ENCODE results near the gene PLCL2. TPM values are rescaled to one million over a fixed set of nuclear protein-coding genes. Genes with fewer than 3 reads are reported as not detected.

PLCL2 gene
- polyA plus RNA-seq, 1 experiment = 0.94 TPM

- no peak overlapping the region for H3K4me3 ChIP-seq (ENCODE audit: low read depth, low read length)
- POLR2A ChIA-PET = no interaction called here
- no peak for DNase-seq (ENCODE audit: low read depth, low spot score)
- no peaks in the 10 kb centered on the region for H3K9me3 ChIP-seq (ENCODE audit: control insufficient read depth, insufficient read depth, low read length)
- no peak overlapping the region for H3K27ac ChIP-seq (ENCODE audit: low read depth, low read length)
- TF ChIP-seq, protein P1, sequence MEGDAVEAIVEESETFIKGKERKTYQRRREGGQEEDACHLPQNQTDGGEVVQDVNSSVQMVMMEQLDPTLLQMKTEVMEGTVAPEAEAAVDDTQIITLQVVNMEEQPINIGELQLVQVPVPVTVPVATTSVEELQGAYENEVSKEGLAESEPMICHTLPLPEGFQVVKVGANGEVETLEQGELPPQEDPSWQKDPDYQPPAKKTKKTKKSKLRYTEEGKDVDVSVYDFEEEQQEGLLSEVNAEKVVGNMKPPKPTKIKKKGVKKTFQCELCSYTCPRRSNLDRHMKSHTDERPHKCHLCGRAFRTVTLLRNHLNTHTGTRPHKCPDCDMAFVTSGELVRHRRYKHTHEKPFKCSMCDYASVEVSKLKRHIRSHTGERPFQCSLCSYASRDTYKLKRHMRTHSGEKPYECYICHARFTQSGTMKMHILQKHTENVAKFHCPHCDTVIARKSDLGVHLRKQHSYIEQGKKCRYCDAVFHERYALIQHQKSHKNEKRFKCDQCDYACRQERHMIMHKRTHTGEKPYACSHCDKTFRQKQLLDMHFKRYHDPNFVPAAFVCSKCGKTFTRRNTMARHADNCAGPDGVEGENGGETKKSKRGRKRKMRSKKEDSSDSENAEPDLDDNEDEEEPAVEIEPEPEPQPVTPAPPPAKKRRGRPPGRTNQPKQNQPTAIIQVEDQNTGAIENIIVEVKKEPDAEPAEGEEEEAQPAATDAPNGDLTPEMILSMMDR (IDR thresholded peaks at IDR 0.05; ENCODE audit: low read depth, low read length) = no peak
- CTCF ChIA-PET = no interaction called here
- H3K27me3 ChIP-seq (ENCODE audit: control insufficient read depth, insufficient read depth, low read length) = no peaks in the 10 kb centered on the region
Measured at GRCh38 chr3:17089314-17089700, 204.6 kb downstream of the PLCL2 start.

DNA sequence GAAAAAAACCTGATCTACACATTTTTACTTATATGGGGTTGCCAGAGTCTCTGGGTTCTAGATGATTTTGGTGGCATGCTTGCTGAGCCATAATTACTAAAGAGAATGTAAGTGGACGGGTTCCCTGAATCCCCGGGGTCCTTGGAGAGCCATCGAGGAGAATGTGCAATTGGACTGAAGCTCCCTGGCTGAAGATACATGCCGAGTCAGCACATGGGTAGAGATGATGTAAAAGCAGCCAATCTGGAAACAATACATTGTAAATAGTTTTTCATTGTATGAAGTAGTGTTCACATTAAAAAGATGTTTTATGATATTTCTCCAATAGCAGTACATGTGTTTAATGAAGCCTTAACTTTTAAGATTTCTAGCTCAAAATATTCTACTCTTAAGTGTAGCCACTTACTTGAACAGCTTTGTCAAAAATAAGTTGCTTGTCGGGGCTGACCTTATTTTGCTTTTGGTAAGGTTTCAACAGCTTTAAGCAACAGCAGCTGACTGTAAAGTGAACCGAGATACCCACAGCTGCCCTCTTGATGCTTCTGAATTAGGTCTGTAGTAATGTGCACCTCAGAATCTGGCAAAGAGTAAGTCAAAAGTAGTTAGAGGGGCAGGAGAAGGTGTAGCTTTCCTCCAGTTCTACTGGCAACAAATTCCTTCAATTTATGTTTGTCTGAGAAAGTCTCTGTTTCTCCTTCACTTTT, 205.7 kb downstream of the PLCL2 start:
- ChIA-PET CTCF (no interaction called here), POLR2A (no interaction called here)
- Histone ChIP-seq H3K27me3 (ENCODE audit: control insufficient read depth, insufficient read depth, low read length) (no peaks in the 10 kb centered on the region), H3K4me3 (ENCODE audit: low read depth, low read length) (no peak overlapping the region), H3K9me3 (ENCODE audit: control insufficient read depth, insufficient read depth, low read length) (no peaks in the 10 kb centered on the region), H3K27ac (ENCODE audit: low read depth, low read length) (no peak overlapping the region)
- TF ChIP-seq, protein P1 (IDR thresholded peaks at IDR 0.05; ENCODE audit: low read depth, low read length) = no peak
- no peak for DNase-seq (ENCODE audit: low read depth, low spot score)

DNA sequence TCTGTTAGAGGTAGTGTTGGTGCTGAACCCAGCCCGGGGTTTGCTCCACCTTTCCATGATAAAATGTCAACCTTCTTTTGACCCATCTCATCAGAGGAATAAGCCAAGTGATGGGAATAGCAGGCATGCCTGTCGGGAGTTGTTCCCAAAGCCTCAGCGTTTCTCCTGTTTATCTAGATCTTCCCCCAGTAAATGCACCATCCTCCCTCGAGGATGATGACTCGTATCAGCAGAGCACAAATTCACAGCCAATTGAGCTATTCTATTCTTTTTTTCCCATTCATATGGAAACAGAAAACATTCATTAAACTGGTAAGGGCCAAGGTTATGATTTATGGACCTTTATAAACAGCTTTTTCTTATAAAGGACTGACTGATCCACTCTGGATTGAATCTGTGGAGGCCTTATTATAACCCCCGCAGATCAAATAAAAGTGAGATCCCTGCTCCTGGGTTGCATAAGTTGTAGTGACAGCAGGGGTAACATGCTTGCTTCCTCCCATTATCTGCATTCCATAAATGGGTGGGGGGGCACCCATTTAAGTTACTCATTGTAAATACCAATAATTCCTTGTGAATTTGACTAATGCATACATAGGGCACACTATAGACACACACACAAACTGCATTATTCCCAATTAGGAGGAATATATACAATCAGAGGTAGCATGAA, 207.3 kb downstream of the PLCL2 start:
- no peaks in the 10 kb centered on the region for H3K27me3 ChIP-seq (ENCODE audit: control insufficient read depth, insufficient read depth, low read length)
- H3K27ac ChIP-seq (ENCODE audit: low read depth, low read length) = no peak overlapping the region
- ChIA-PET CTCF (no interaction called here), POLR2A (no interaction called here)
- no peak overlapping the region for H3K4me3 ChIP-seq (ENCODE audit: low read depth, low read length)
- TF ChIP-seq, protein P1 (IDR thresholded peaks at IDR 0.05; ENCODE audit: low read depth, low read length) = no peak
- H3K9me3 ChIP-seq (ENCODE audit: control insufficient read depth, insufficient read depth, low read length) = no peaks in the 10 kb centered on the region
- DNase-seq (ENCODE audit: low read depth, low spot score) = no peak

GRCh38 chr3:17092583-17092933, 207.8 kb downstream of the PLCL2 start:
- DNase-seq (ENCODE audit: low read depth, low spot score) = no peak
- ChIA-PET CTCF (no interaction called here), POLR2A (no interaction called here)
- no peaks in the 10 kb centered on the region for H3K9me3 ChIP-seq (ENCODE audit: control insufficient read depth, insufficient read depth, low read length)
- no peak overlapping the region for H3K4me3 ChIP-seq (ENCODE audit: low read depth, low read length)
- no peaks in the 10 kb centered on the region for H3K27me3 ChIP-seq (ENCODE audit: control insufficient read depth, insufficient read depth, low read length)
- TF ChIP-seq, protein P1 (IDR thresholded peaks at IDR 0.05; ENCODE audit: low read depth, low read length) = no peak
- no peak overlapping the region for H3K27ac ChIP-seq (ENCODE audit: low read depth, low read length)

DNA sequence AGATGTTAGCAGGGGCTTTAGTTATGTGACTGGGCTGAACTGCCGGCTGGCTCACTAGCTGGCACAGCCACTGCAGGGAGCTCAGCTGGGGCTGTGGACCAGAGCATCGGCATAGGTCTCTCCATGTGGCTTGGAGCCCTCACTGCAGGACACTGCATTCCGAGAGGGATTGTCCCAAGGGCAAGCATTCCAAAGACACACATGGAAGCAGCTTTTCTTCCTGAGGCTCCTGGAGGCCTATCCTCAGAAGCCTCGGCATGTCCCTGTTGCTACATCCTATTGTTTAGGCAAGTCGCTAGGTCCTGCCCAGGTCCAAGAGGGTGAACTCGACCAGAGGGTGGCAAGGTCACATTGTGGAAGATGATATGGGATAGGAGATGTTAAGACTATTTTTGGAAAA, 209.8 kb downstream of the PLCL2 start:
- POLR2A ChIA-PET = no interaction called here
- CTCF ChIA-PET = no interaction called here

More for the DNA sequence above, 209.8 kb downstream of the PLCL2 start:
- Histone ChIP-seq H3K27me3 (ENCODE audit: control insufficient read depth, insufficient read depth, low read length) (no peaks in the 10 kb centered on the region), H3K4me3 (ENCODE audit: low read depth, low read length) (no peak overlapping the region), H3K27ac (ENCODE audit: low read depth, low read length) (no peak overlapping the region), H3K9me3 (ENCODE audit: control insufficient read depth, insufficient read depth, low read length) (no peaks in the 10 kb centered on the region)
- TF ChIP-seq, protein P1 (IDR thresholded peaks at IDR 0.05; ENCODE audit: low read depth, low read length) = no peak
- no peak for DNase-seq (ENCODE audit: low read depth, low spot score)

All from AG04450 (cell line).